NT2/D1 (cell line): ENCODE data around the gene DGCR6.
"Not testable (repeated sequence)": the region's sequence is repeated elsewhere in the genome, so short reads cannot be mapped to it uniquely, and the experiment has no call there.

Experiments used
- YY1 ChIP-seq: IDR thresholded peaks from 2 replicates; pipeline ENCODE4 v1.6.1; 2011; ENCODE audit not compliant: insufficient read length, insufficient read depth
- ZNF274 ChIP-seq: IDR thresholded peaks from 2 replicates; pipeline ENCODE4 v1.6.1; 2011; ENCODE audit warnings: mild to moderate bottlenecking, low read depth, low read length

- not testable (repeated sequence) for TF ChIP-seq YY1, ZNF274
These were observed 9.4 kb downstream of the DGCR6 start for GRCh38 chr22:18915550-18915949.
